RWPE2 (cell line): Measurements from ENCODE around the gene RNH1.

Source experiments
- ATAC-seq: fragments of 200-7000 bp; cut with Tn5 transposase; 3 replicates; pipeline ENCODE4 v1.9.1; 2021; ENCODE audit warnings: low read depth
- DNase-seq: peaks from one replicate; pipeline ENCODE4 v3.0.0-alpha.2; 2020; ENCODE audit warnings: low spot score
- H3K27ac ChIP-seq: fragments of 450-650 bp; 2 replicates; pipeline ENCODE4 v1.5.1; 2017; ENCODE audit warnings: mild to moderate bottlenecking; ENCODE audit not compliant: poor library complexity, severe bottlenecking
- H3K27me3 ChIP-seq: fragments of 250-450 bp; sonication (Bioruptor Pico); 2 replicates; pipeline ENCODE4 v1.5.1; 2021; ENCODE audit warnings: mild to moderate bottlenecking, moderate library complexity; ENCODE audit not compliant: insufficient read depth, poor library complexity, severe bottlenecking
- H3K36me3 ChIP-seq: fragments of 250-450 bp; sonication (Bioruptor Pico); 2 replicates; pipeline ENCODE4 v1.5.1; 2020; ENCODE audit warnings: low read depth, mild to moderate bottlenecking, moderate library complexity
- H3K4me1 ChIP-seq: fragments of 250-450 bp; sonication (Bioruptor Pico); 2 replicates; pipeline ENCODE4 v1.5.1; 2021; ENCODE audit warnings: mild to moderate bottlenecking, moderate library complexity; ENCODE audit not compliant: insufficient read depth, poor library complexity, severe bottlenecking
- H3K4me3 ChIP-seq: fragments of 250-450 bp; sonication (Bioruptor Pico); 2 replicates; pipeline ENCODE4 v1.5.1; 2021; ENCODE audit warnings: mild to moderate bottlenecking, moderate library complexity; ENCODE audit not compliant: severe bottlenecking
- H3K9me3 ChIP-seq: fragments of 250-450 bp; sonication (Bioruptor Pico); 2 replicates; pipeline ENCODE4 v1.5.1; 2021; ENCODE audit warnings: mild to moderate bottlenecking, moderate library complexity; ENCODE audit not compliant: severe bottlenecking
- CTCF ChIP-seq: fragments of 450-650 bp; IDR thresholded peaks from one replicate; pipeline ENCODE4 v1.5.1; 2017; ENCODE audit warnings: mild to moderate bottlenecking, moderate library complexity; ENCODE audit not compliant: poor library complexity, severe bottlenecking

Gene RNH1

GRCh38 chr11:460331-461199 is 46.5 kb downstream of the RNH1 start:
- DNase-seq (peak; percentile 48), ATAC-seq (no peak)
- no peak for TF ChIP-seq CTCF
- H3K27ac ChIP-seq: no peak overlapping the region
- H3K36me3 ChIP-seq: peaks cover 18% of the 10 kb centered on the region
- no peak overlapping the region for H3K4me3 ChIP-seq
- H3K9me3 ChIP-seq: no peaks in the 10 kb centered on the region
- no peaks in the 10 kb centered on the region for H3K4me1 ChIP-seq
- H3K27me3 ChIP-seq: no peaks in the 10 kb centered on the region

- ATAC-seq (no peak), DNase-seq (no peak)
- TF ChIP-seq CTCF: no peak
- Histone ChIP-seq H3K36me3 (peaks cover 11% of the 10 kb centered on the region), H3K27me3 (no peaks in the 10 kb centered on the region), H3K4me1 (no peaks in the 10 kb centered on the region), H3K9me3 (no peaks in the 10 kb centered on the region), H3K27ac (no peak overlapping the region), H3K4me3 (no peak overlapping the region)
Observed at GRCh38 chr11:459511-460220, 47.4 kb downstream of the RNH1 start.

- peaks cover 26% of the 10 kb centered on the region for H3K36me3 ChIP-seq
- H3K9me3 ChIP-seq: no peaks in the 10 kb centered on the region
- no peak for ATAC-seq
- no peak overlapping the region for H3K4me3 ChIP-seq
- no peak for TF ChIP-seq CTCF
- no peaks in the 10 kb centered on the region for H3K4me1 ChIP-seq
- DNase-seq: no peak
- no peaks in the 10 kb centered on the region for H3K27me3 ChIP-seq
- H3K27ac ChIP-seq: no peak overlapping the region
Observed at GRCh38 chr11:457111-457760, 49.8 kb downstream of the RNH1 start.

GRCh38 chr11:456533-456932 is 50.5 kb downstream of the RNH1 start:
- no peak for TF ChIP-seq CTCF
- Histone ChIP-seq H3K4me1 (no peaks in the 10 kb centered on the region), H3K27me3 (no peaks in the 10 kb centered on the region), H3K36me3 (peaks cover 26% of the 10 kb centered on the region), H3K9me3 (no peaks in the 10 kb centered on the region), H3K27ac (no peak overlapping the region), H3K4me3 (no peak overlapping the region)
- DNase-seq (no peak), ATAC-seq (no peak)
